H1 (cell line): ENCODE data around the gene ABCC2. TPM values are rescaled to one million over a fixed set of nuclear protein-coding genes. Genes with fewer than 3 reads are reported as not detected.

Source experiments
- CTCF ChIA-PET: fragments of 300-600 bp; sonication (Branson Sonifier 250); formaldehyde crosslinking; loops from one replicate; lab custom pipeline; 2021; ENCODE audit not compliant: partially characterized antibody; lab: Charles Lee
- POLR2A ChIA-PET: fragments of 300-600 bp; sonication (Branson Sonifier 250); formaldehyde crosslinking; loops from one replicate; lab custom pipeline; 2021; ENCODE audit warnings: inconsistent platforms; ENCODE audit not compliant: partially characterized antibody; lab: Charles Lee
- DNase-seq, 2 experiments: peaks; one replicate each; pipeline versions ENCODE4 v3.0.0 to v3.0.0-alpha.2; 2010 to 2022; ENCODE audit warnings: low spot score in 2 of 2, low read depth in 1 of 2, mixed read lengths in 1 of 2
- FAIRE-seq: peaks from 2 replicates; lab custom pipeline; 2011; peaks lifted over from hg19 to GRCh38; lab: Jason Lieb, UNC
- H2AFZ ChIP-seq: 2 replicates; pipeline ENCODE4 v1.8.1; 2012; ENCODE audit warnings: low read length, inconsistent platforms
- H2AK5ac ChIP-seq: 2 replicates; pipeline ENCODE4 v1.6.1; 2013; ENCODE audit warnings: low read depth, low read length
- H2BK120ac ChIP-seq: replicated peaks from 2 replicates; pipeline ENCODE3; 2013; ENCODE audit warnings: low read depth, low read length, inconsistent platforms
- H2BK12ac ChIP-seq: 2 replicates; pipeline ENCODE4 v1.6.1; 2013; ENCODE audit warnings: low read depth, low read length
- H2BK15ac ChIP-seq: 2 replicates; pipeline ENCODE4 v1.6.1; 2013; ENCODE audit warnings: low read length
- H2BK20ac ChIP-seq: 2 replicates; pipeline ENCODE4 v1.6.1; 2013; ENCODE audit warnings: low read length
- H2BK5ac ChIP-seq: 2 replicates; pipeline ENCODE4 v1.6.1; 2013; ENCODE audit warnings: low read depth, low read length
- H3K14ac ChIP-seq: 2 replicates; pipeline ENCODE4 v1.6.1; 2013; ENCODE audit warnings: inconsistent platforms; ENCODE audit not compliant: insufficient read length
- H3K18ac ChIP-seq: 2 replicates; pipeline ENCODE4 v1.6.1; 2013; ENCODE audit warnings: low read length; ENCODE audit errors: extremely low read depth
- H3K23ac ChIP-seq: 2 replicates; pipeline ENCODE4 v1.6.1; 2013; ENCODE audit warnings: inconsistent platforms; ENCODE audit not compliant: insufficient read length
- H3K23me2 ChIP-seq: 2 replicates; pipeline ENCODE4 v1.6.1; 2013; ENCODE audit warnings: low read depth, low read length
- H3K27ac ChIP-seq: 2 replicates; pipeline ENCODE4 v1.6.1; 2011; ENCODE audit warnings: low read depth, low read length, inconsistent platforms
- H3K27me3 ChIP-seq, 4 experiments: replicated peaks in 1 of 4; 1 replicate in 1 of 4; 2 replicates in 3 of 4; pipeline versions ENCODE4 v1.6.1 to v1.8.1; 2011 to 2013; ENCODE audit warnings: low read length in 3 of 4, mild to moderate bottlenecking in 3 of 4, inconsistent platforms in 2 of 4, mixed read lengths in 2 of 4, moderate library complexity in 1 of 4; ENCODE audit not compliant: control insufficient read depth in 3 of 4, insufficient read depth in 3 of 4; ENCODE audit errors: extremely low read depth in 1 of 4
- H3K36me3 ChIP-seq, 4 experiments: 2 replicates each; pipeline versions ENCODE4 v1.6.1 to v1.8.1; 2011 to 2013; ENCODE audit warnings: mild to moderate bottlenecking in 4 of 4, low read length in 3 of 4, moderate library complexity in 2 of 4, control low read depth in 1 of 4, inconsistent platforms in 1 of 4; ENCODE audit not compliant: insufficient read depth in 4 of 4, control insufficient read depth in 2 of 4
- H3K4ac ChIP-seq: replicated peaks from 2 replicates; pipeline ENCODE3; 2013; ENCODE audit warnings: low read length, low read depth, mixed read lengths, inconsistent platforms; ENCODE audit not compliant: insufficient read length
- H3K4me1 ChIP-seq, 4 experiments: replicated peaks in 1 of 4; 1 replicate in 1 of 4; 2 replicates in 3 of 4; pipeline versions ENCODE4 v1.6.1 to v1.8.1; 2011 to 2013; ENCODE audit warnings: low read length in 3 of 4, inconsistent platforms in 2 of 4, mixed read lengths in 1 of 4; ENCODE audit not compliant: insufficient read depth in 4 of 4, control insufficient read depth in 3 of 4
- H3K4me2 ChIP-seq, 2 experiments: 2 replicates each; pipeline versions ENCODE4 v1.6.1 to v1.8.1; 2011 to 2013; ENCODE audit warnings: low read depth in 2 of 2, low read length in 2 of 2, control low read depth in 1 of 2, inconsistent platforms in 1 of 2, mild to moderate bottlenecking in 1 of 2; ENCODE audit not compliant: insufficient read depth in 1 of 2
- H3K4me3 ChIP-seq, 4 experiments: fragments of 200-600, 300-600 bp in 1 of 4; sonication (generic), shearing (Covaris generic), sonication (Bioruptor Twin) in 1 of 4; 2 replicates each; pipeline versions ENCODE4 v1.5.1 to v1.8.1; 2011 to 2016; ENCODE audit warnings: low read length in 4 of 4, low read depth in 3 of 4, control low read depth in 2 of 4, inconsistent platforms in 2 of 4, mild to moderate bottlenecking in 2 of 4, mixed read lengths in 1 of 4, moderate library complexity in 1 of 4; ENCODE audit not compliant: insufficient read depth in 2 of 4; ENCODE audit errors: extremely low read depth in 1 of 4
- H3K56ac ChIP-seq: replicated peaks from 2 replicates; pipeline ENCODE3; 2013; ENCODE audit warnings: low read depth, mild to moderate bottlenecking, mixed read lengths, low read length, inconsistent platforms; ENCODE audit not compliant: insufficient read length
- H3K79me1 ChIP-seq: 2 replicates; pipeline ENCODE4 v1.6.1; 2013; ENCODE audit warnings: low read depth, low read length, control low read depth
- H3K79me2 ChIP-seq, 2 experiments: 2 replicates each; pipeline versions ENCODE4 v1.6.1 to v1.8.1; 2012 to 2013; ENCODE audit warnings: low read length in 2 of 2, mild to moderate bottlenecking in 2 of 2, inconsistent platforms in 1 of 2; ENCODE audit not compliant: insufficient read depth in 2 of 2, control insufficient read depth in 1 of 2
- H3K9ac ChIP-seq, 4 experiments: replicated peaks in 1 of 4; 1 replicate in 1 of 4; 2 replicates in 3 of 4; pipeline versions ENCODE4 v1.6.1 to v1.8.1; 2011 to 2013; ENCODE audit warnings: low read depth in 3 of 4, low read length in 3 of 4, control low read depth in 2 of 4, mild to moderate bottlenecking in 2 of 4, moderate library complexity in 2 of 4, inconsistent platforms in 1 of 4; ENCODE audit errors: extremely low read depth in 1 of 4
- H3K9me3 ChIP-seq, 2 experiments: 2 replicates each; pipeline versions ENCODE4 v1.6.1 to v1.8.1; 2012 to 2013; ENCODE audit warnings: mild to moderate bottlenecking in 2 of 2, moderate library complexity in 2 of 2, control low read depth in 1 of 2, inconsistent platforms in 1 of 2, low read depth in 1 of 2, low read length in 1 of 2, mixed read lengths in 1 of 2; ENCODE audit not compliant: insufficient read depth in 2 of 2
- H4K20me1 ChIP-seq, 2 experiments: replicated peaks in 1 of 2; 2 replicates each; pipeline versions ENCODE3 to v1.8.1; 2011 to 2013; ENCODE audit warnings: inconsistent platforms in 2 of 2, low read length in 2 of 2, mild to moderate bottlenecking in 1 of 2; ENCODE audit not compliant: insufficient read depth in 2 of 2, control insufficient read depth in 1 of 2
- H4K5ac ChIP-seq: 2 replicates; pipeline ENCODE4 v1.6.1; 2013; ENCODE audit warnings: low read length, low read depth, mixed read lengths, inconsistent platforms; ENCODE audit not compliant: insufficient read length
- H4K8ac ChIP-seq: 2 replicates; pipeline ENCODE4 v1.8.0; 2013; ENCODE audit warnings: mild to moderate bottlenecking, moderate library complexity, low read length, inconsistent platforms; ENCODE audit not compliant: insufficient read depth; ENCODE audit errors: extremely low read depth
- H4K91ac ChIP-seq: replicated peaks from 2 replicates; pipeline ENCODE3; 2013; ENCODE audit warnings: low read length, mixed read lengths, inconsistent platforms; ENCODE audit not compliant: insufficient read length
- ATF3 ChIP-seq: IDR thresholded peaks from 2 replicates; pipeline ENCODE4 v1.6.1; 2011; ENCODE audit warnings: low read depth, mild to moderate bottlenecking, low read length; ENCODE audit not compliant: insufficient read depth
- BRCA1 ChIP-seq: IDR thresholded peaks from 2 replicates; pipeline ENCODE4 v1.6.1; 2012; ENCODE audit warnings: low read depth, low read length, improper control_type of control experiment
- CHD1 ChIP-seq: IDR thresholded peaks from 2 replicates; pipeline ENCODE4 v1.6.1; 2012; ENCODE audit warnings: low read depth, low read length, improper control_type of control experiment
- CHD2 ChIP-seq: IDR thresholded peaks from 2 replicates; pipeline ENCODE4 v1.6.1; 2012; ENCODE audit warnings: low read length, improper control_type of control experiment
- E2F6 ChIP-seq: IDR thresholded peaks from 2 replicates; pipeline ENCODE4 v1.6.1; 2012; ENCODE audit warnings: inconsistent platforms
- POLR2A ChIP-seq, 2 experiments: IDR thresholded peaks; 1 replicate in 1 of 2; 2 replicates in 1 of 2; pipeline ENCODE4 v1.6.1; 2011; ENCODE audit warnings: low read depth in 2 of 2, low read length in 2 of 2, mild to moderate bottlenecking in 2 of 2; ENCODE audit errors: control extremely low read depth in 1 of 2
- RNF2 ChIP-seq: fragments of 200-900, 300-1000 bp; sonication (generic); IDR thresholded peaks from 2 replicates; pipeline ENCODE4 v1.7.1; 2016; ENCODE audit warnings: borderline replicate concordance, low read depth, mild to moderate bottlenecking, antibody characterized with exemption, low read length; ENCODE audit not compliant: poor library complexity, severe bottlenecking; ENCODE audit errors: missing control alignments
- RXRA ChIP-seq: IDR thresholded peaks from 2 replicates; pipeline ENCODE4 v1.6.1; 2011; ENCODE audit warnings: low read depth, mild to moderate bottlenecking, low read length, moderate library complexity; ENCODE audit not compliant: insufficient read depth
- SAP30 ChIP-seq: fragments of 300-600 bp; sonication (generic); IDR thresholded peaks from 2 replicates; pipeline ENCODE4 v1.7.1; 2012; ENCODE audit warnings: low read length, moderate library complexity, mild to moderate bottlenecking, inconsistent platforms; ENCODE audit not compliant: insufficient read depth, insufficient replicate concordance
- SIRT6 ChIP-seq: IDR thresholded peaks from one replicate; pipeline ENCODE4 v1.7.1; 2012; ENCODE audit warnings: low read length, inconsistent platforms
- SP4 ChIP-seq: IDR thresholded peaks from 2 replicates; pipeline ENCODE4 v1.6.1; 2012; ENCODE audit warnings: low read length, inconsistent platforms
- TCF12 ChIP-seq: IDR thresholded peaks from 2 replicates; pipeline ENCODE4 v1.6.1; 2011; ENCODE audit warnings: low read depth, mild to moderate bottlenecking, low read length
- ZNF274 ChIP-seq: IDR thresholded peaks from 2 replicates; pipeline ENCODE4 v1.7.0; 2012; ENCODE audit warnings: low read length, borderline replicate concordance; ENCODE audit errors: extremely low read depth
- WGBS, 2 experiments: shearing (Covaris generic) in 1 of 2; methylation state at CpG; one replicate each; pipeline versions ENCODE4 v1.1.6 to v1.1.7; 2013 to 2015; ENCODE audit warnings: low lambda C conversion rate in 2 of 2, mixed read lengths in 2 of 2, inconsistent platforms in 1 of 2, low coverage in 1 of 2, missing lambda C conversion rate in 1 of 2; ENCODE audit not compliant: insufficient replicate concordance in 2 of 2, insufficient coverage in 1 of 2, insufficient read length in 1 of 2; ENCODE audit errors: extremely low coverage in 1 of 2, missing lambda C conversion rate in 1 of 2; 5-methylcytosine and 5-hydroxymethylcytosine counted together
- polyA plus RNA-seq, 7 experiments: library from polyadenylated mRNA; depleted of rRNA in 3 of 7; stranded (reverse) in 5 of 7; unstranded in 2 of 7; fragments of >200 nt in 5 of 7; fragments of 200-250 nt in 2 of 7; gene quantifications; 1 replicate in 5 of 7; 2 replicates in 1 of 7; 4 replicates in 1 of 7; pipeline versions ENCODE4 v1.2.1 to v1.2.3, GENCODE V29; 2011 to 2013; ENCODE audit warnings: missing spikeins in 2 of 7, mixed read lengths in 2 of 7
- total RNA-seq: library from RNA; stranded (reverse); fragmentation: NEBNext Ultra II Directional; extraction: Animal tissue kit (Norgen Biotek cat#: 25700); gene quantifications from 2 replicates; pipeline ENCODE4 v1.2.1, GENCODE V29; 2021

The ABCC2 gene
- total and polyA plus RNA-seq, 2 of the 8 experiments (the other 6 are each of a cell fraction or from before 2014, with no cell fraction given), result 0.74 to 1.1 TPM

GRCh38 chr10:99748823-99749451, 33.5 kb upstream of the ABCC2 start:
- CTCF ChIA-PET, result no interaction called here
- no peak overlapping the region for H2BK20ac ChIP-seq
- no peaks in the 10 kb centered on the region for H3K79me2 ChIP-seq
- H3K9me3 ChIP-seq, result no peaks in the 10 kb centered on the region
- H4K20me1 ChIP-seq, result no peaks in the 10 kb centered on the region
- H3K23me2 ChIP-seq, result no peaks in the 10 kb centered on the region
- no peak overlapping the region for H3K4me2 ChIP-seq
- H3K27me3 ChIP-seq, result peaks cover 0 to 1% (median 0%) of the 10 kb centered on the region in 4 experiments; a peak in 1 of 7 replicates
- no peak overlapping the region for H2AFZ ChIP-seq
- DNase-seq (no peak), FAIRE-seq (no peak)
- H3K4me3 ChIP-seq, result no peak overlapping the region
- no peak overlapping the region for H4K91ac ChIP-seq
- no peak overlapping the region for H2BK5ac ChIP-seq
- H3K36me3 ChIP-seq, result peaks cover 11 to 65% (median 28%) of the 10 kb centered on the region in 4 experiments
- 87% methylated on average over 2 of the region's 2 CpGs; no CpG with 5 or more reads in 1 of the 2 experiments for whole genome bisulfite sequencing, 2 experiments
- no peak overlapping the region for H3K23ac ChIP-seq
- no peak overlapping the region for H3K27ac ChIP-seq
- H2BK120ac ChIP-seq, result no peak overlapping the region
- no peak overlapping the region for H3K56ac ChIP-seq
- no peak overlapping the region for H4K8ac ChIP-seq
- no peak overlapping the region for H2AK5ac ChIP-seq
- POLR2A ChIA-PET, result no interaction called here
- H3K9ac ChIP-seq, result no peak overlapping the region
- peaks cover 3% of the 10 kb centered on the region; the same call in 1 of the 2 replicates for H3K79me1 ChIP-seq
- no peak overlapping the region for H4K5ac ChIP-seq
- H3K4me1 ChIP-seq, result no peaks in the 10 kb centered on the region
- no peak overlapping the region for H3K14ac ChIP-seq
- no peak overlapping the region for H2BK15ac ChIP-seq
- no peak overlapping the region for H2BK12ac ChIP-seq
- H3K4ac ChIP-seq, result no peak overlapping the region
- no peak overlapping the region for H3K18ac ChIP-seq
- TF ChIP-seq E2F6 (no peak), ATF3 (no peak), CHD2 (no peak), SAP30 (no peak), TCF12 (no peak), POLR2A (IDR thresholded peaks at IDR 0.05; ENCODE audit: control extremely low read depth in 1 of 2, low read depth in 2 of 2, low read length in 2 of 2) (no peak), CHD1 (no peak), SIRT6 (no peak), RXRA (no peak), RNF2 (no peak), ZNF274 (no peak), BRCA1 (no peak), SP4 (no peak)
